SK-N-MC (cell line): ENCODE results near the gene GPR42.

ENCODE experiments used
- EZH2 ChIP-seq: fragments of 200-600 bp; sonication (generic); IDR thresholded peaks from one replicate; pipeline ENCODE4 v1.6.1; 2017; ENCODE audit warnings: antibody characterized with exemption
- FOXP2 ChIP-seq: optimal IDR thresholded peaks from 2 replicates; pipeline ENCODE3; 2011; ENCODE audit warnings: mild to moderate bottlenecking, moderate library complexity; ENCODE audit not compliant: insufficient read depth; ENCODE audit errors: extremely low read length, control extremely low read depth
- POLR2AphosphoS5 ChIP-seq: IDR thresholded peaks from 2 replicates; pipeline ENCODE4 v1.6.1; 2012; ENCODE audit warnings: mild to moderate bottlenecking, low read depth, low read length, borderline replicate concordance

DNA sequence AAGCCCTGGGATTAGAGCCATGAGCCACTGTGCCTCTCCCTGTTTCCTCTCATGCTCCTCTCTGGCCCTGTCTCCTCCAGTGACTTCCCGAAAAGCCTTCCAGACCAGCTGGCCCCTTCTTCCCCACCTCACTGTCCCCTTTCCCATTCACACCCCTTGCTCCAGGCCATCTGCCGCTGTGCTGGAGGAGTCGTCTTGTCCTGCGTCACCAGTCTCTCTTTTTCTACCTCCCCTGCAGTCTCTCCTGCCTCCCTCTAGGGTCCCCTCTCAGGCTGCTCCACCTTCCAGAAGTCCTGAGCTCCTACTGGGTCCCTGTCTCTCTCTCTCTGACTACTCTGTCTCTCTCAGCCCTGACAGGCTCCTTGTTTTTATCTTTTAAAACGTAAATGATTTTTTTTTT is 28.4 kb upstream of the GPR42 start:
- no peak for TF ChIP-seq EZH2
- TF ChIP-seq POLR2AphosphoS5, result no peak
- TF ChIP-seq FOXP2, result no peak
